HG02798 (cell line): ENCODE data around the gene FCHSD2.
A peak's percentile ranks its signal among the peaks of the same experiment; 100 is the strongest.

ENCODE experiments used
- ATAC-seq: cut with Tn5 transposase; IDR thresholded peaks from one replicate; pipeline ENCODE4 v1.9.1; 2021; ENCODE audit warnings: mild to moderate bottlenecking; ENCODE audit not compliant: unreplicated experiment, poor library complexity

Gene FCHSD2

GRCh38 chr11:73142128-73142377, at the start of gene FCHSD2:
FCHSD2 (minus strand) TSS chr11:73142318; CDS start chr11:73141877, 441 bp downstream.
- ATAC-seq, result no peak

GRCh38 chr11:73191151-73191550, 49.0 kb upstream of the FCHSD2 start:
- ATAC-seq, result no peak

DNA sequence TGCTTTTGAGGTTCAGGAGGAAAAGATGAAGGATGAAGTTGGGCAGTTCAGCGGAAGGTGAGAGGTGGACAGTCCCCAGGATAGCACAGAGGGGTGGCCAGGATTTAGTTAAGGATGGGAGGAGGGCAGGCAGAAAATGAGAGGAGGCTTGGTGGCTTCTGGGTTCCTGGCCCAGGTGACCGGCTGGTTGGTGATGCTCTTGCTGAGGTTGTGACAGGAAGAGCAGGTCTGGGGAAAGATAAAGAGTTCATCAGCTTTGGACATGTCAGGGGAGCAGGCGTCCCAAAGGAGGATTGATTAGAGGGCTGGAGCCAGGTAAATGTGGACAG, 48.4 kb upstream of the FCHSD2 start:
- ATAC-seq, result no peak

DNA sequence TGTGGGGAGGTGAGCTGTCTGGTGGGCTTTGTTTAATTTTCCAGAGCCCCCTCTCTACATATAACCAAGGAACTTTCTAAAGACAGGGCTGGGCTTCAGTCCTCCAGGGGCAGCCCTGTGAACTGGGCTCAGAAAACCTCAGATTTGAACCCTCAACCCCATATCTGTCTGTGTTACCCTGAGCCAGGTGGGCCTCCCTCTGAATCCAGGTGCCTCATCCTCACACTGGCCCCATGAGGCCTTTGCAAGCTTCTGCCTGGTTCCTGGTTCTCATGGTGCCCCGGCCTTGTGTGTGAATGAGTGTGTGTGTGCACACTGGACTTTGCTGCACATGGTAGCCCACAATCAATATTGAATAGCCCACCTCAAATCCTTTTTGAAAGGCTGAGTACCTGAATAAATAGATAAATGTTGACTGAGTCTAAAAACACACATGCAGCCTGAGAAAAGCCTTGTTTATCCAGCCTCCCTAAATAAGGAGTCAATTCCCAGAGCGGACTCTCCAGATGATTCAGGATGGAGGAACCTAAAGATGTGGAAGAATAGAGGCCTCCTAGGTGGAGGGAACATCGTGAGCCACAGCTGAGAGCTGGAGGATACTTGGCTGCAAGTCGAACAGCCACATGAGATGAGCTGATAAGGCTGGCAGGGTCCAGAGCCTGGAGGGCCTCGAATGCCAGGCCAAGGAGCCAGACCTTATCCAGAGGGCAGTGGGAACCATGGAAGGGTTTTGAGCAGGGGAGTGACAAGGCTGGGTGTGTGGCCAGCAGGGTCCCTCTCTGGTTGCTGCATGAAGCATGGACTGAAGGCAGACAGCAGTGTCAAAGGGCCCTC, 47.8 kb upstream of the FCHSD2 start:
- no peak for ATAC-seq

DNA sequence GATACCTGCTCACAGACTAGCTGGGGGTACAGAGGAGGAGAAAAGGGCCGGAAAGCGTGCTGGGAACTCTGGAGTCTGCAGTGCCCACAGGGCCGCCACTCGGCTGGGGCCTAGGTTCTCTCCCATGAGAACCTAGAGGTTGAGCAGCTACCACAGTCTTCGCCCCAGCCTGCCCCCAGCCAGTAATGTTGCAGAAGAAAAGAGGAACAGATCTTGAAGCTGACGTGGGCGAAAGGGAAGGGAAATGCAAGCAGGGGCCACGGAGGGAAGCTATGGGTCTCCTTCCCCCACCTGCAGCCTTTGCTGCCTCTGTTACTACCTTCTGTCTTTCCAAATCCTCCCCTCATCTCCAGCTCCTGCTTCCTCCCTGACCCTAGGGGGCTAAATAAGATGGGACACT, 47.2 kb upstream of the FCHSD2 start:
- no peak for ATAC-seq

DNA sequence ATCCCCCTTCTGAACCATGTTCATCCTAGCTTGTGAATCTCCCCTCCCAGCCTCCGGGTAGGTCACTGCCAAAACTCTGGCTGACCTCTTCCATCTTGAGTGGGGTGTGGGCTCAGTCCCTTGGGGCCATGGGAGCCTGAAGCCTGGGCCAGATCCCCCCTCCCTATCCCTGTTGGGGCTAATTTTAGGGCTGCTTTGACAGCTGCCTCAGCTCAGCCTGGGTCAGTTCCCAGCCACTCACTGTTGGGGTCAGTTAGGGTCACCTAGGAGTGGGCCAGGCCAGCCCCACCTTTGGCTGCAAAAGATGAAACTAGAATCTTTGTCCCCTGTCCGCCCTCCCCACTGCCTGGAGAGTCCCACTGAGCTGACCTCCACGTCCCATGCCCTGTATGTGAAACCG, 46.2 kb upstream of the FCHSD2 start:
- ATAC-seq, result no peak

GRCh38 chr11:73187854-73188253, 45.7 kb upstream of the FCHSD2 start:
- no peak for ATAC-seq

DNA sequence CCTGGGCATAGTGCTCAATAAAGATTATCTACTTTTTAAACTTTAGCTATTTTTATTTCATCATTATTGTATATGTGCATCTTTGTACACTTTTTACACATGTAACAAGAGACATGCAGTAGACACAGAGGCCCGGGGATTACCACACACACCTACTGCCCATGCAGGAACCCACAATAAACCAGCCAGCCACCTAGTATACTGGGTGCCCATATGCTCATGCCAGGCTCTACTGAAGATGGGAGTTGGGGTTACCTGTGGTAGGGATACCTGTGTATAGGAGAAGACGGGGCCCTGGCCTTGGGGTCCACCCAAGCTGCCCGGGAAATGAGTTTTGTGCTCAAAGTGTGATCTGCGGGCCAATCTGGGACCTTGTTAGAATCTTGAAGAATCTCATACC, 44.8 kb upstream of the FCHSD2 start:
- no peak for ATAC-seq

DNA sequence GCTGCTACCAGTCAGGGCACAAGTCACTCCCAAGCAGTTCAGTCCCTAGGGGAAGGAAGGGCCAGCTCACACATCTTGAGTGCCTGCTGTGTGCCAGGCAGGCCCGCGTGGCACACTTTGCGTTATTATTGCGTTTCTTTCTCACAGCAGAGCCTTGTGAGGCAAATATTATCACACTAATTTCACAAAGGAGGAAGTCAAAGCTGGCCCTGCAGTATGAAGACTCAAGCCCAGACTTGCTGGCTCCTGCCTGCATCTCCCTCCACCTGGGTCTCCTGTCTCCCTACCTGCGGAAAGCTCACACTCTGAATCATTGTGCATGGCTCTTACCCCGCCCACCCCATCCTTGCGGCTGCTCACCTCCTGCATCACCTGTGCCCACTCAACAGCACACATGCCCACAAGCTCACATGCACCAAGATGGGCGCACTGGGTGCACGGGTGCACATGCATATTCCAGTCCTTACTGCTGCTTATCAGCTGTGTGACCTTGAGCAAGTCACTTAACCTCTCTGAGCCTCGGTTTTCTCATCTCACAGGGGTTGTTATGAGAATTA, 44.3 kb upstream of the FCHSD2 start:
- ATAC-seq, result no peak

DNA sequence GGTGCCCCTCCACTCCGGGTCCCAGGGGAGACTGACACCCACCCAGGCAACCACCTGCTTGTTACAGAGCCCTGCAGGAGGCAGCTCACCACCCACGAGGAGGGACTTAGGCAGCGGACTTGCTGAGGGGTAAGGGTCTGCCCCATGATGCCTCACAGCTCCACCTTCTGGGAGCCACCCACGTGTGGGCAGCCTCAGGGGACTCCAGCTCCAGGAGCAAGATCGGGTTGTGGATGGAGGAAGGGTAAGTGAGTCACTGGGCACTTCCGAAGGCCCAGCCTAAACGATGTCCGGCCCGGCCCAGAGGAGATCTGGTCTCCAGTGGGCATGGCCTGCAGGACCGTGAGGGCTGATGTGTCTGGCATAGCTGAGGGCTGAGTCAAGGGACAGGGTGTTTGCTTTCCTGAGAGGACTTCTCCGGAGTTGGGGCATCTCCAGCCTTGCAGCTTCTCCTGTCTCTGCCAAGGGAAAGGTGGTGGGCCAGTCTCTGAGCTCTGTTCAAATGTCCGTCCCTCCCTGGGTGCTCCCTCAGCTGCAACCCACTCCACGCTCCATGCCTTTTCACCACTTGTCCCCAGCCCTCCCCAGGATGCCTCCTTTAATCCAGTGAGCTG, 43.7 kb upstream of the FCHSD2 start:
- no peak for ATAC-seq

GRCh38 chr11:73184953-73185671, 43.0 kb upstream of the FCHSD2 start:
- ATAC-seq, result peak; percentile 44

DNA sequence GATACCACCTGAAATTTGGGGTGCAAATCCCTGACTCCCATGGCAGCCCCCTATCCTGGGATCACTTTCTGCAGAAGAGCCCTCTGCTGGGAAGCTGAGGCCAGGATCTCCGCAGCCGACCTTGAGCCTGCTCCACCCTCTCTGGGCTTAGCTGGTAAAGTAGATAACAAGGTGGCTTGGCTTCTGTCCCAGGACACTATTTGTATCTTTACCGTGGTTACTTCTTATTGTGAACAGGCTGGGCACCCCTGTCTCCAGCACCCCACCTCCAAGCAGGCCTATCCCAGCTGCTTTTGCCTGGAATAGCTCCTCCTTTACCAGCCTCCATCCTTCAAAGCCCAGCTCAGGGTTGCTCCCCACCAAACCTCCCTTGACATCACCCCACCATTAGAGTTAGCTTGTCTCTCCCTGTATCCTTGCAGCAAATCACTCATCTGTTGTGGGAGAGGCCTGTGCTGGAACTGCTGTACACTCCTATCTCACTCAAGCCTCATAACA, 40.8 kb upstream of the FCHSD2 start:
- no peak for ATAC-seq

DNA sequence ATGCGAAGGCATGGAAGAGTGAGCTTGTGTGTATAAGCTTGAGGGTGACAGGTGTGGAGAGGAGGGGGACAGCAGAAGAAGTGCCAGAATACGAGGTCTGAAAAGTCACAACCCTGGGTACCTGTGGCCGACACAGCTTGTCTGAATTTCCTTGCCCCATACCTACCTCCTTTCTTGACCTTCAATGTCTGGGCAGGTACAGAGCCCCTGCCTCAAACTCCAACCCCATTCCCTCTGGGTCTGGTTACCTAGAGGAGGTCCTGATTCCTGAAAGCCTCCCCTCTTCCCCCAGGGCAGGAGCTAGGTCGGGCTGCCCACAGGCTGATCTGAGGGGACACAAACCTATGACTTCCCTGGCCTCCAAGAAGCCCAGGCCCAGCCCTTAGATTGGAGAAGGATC, 36.6 kb upstream of the FCHSD2 start:
- ATAC-seq, result no peak

GRCh38 chr11:73177778-73178539, 35.8 kb upstream of the FCHSD2 start:
- ATAC-seq, result peak; percentile 86

- no peak for ATAC-seq
Observed at GRCh38 chr11:73177380-73177777, 35.3 kb upstream of the FCHSD2 start.

DNA sequence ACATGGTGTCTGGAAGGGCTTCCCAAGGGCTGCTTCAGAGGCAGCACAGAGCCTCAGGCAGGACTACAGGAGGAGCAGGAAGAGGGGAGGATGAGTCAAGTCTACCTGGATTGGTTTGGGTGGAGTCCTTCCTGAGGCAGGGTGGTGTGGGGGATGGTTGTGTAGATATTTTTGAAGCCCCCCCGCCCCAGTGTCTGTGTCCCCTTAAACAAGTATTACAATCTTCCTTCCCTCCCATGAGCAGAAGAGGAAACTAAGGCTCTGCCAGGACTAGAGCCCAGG, 34.7 kb upstream of the FCHSD2 start:
- ATAC-seq, result no peak

GRCh38 chr11:73176145-73176873, 34.2 kb upstream of the FCHSD2 start:
- no peak for ATAC-seq

- no peak for ATAC-seq
Observed at GRCh38 chr11:73175551-73176144, 33.5 kb upstream of the FCHSD2 start.

- no peak for ATAC-seq
Observed at GRCh38 chr11:73174495-73174791, 32.3 kb upstream of the FCHSD2 start.
